Neural progenitor cell (in vitro differentiated cells): ENCODE measurements around the gene CLEC4E. TPM values are rescaled to one million over a fixed set of nuclear protein-coding genes. Genes with fewer than 3 reads are reported as not detected.
"Not testable (repeated sequence)": the region's sequence is repeated elsewhere in the genome, so short reads cannot be mapped to it uniquely, and the experiment has no call there.

Source experiments
- DNase-seq: peaks from one replicate; pipeline ENCODE4 v3.0.0-alpha.2; 2016; ENCODE audit warnings: low spot score
- H2AFZ ChIP-seq: fragments of 200-600 bp; sonication (generic); replicated peaks from 2 replicates; pipeline ENCODE4 v1.6.1; 2016; ENCODE audit warnings: antibody characterized with exemption
- H3F3A ChIP-seq: fragments of 200-600 bp; sonication (generic); 2 replicates; pipeline ENCODE4 v1.6.1; 2016; ENCODE audit warnings: antibody characterized with exemption, low read depth
- H3K27ac ChIP-seq: fragments of 200-600 bp; sonication (generic); 2 replicates; pipeline ENCODE4 v1.5.1; 2016; ENCODE audit warnings: mild to moderate bottlenecking
- H3K27me3 ChIP-seq: fragments of 200-600 bp; sonication (generic); 2 replicates; pipeline ENCODE4 v1.6.1; 2016; ENCODE audit warnings: mild to moderate bottlenecking, moderate library complexity
- H3K36me3 ChIP-seq: fragments of 200-600 bp; sonication (generic); 2 replicates; pipeline ENCODE4 v1.5.1; 2016
- H3K4me1 ChIP-seq: fragments of 200-600 bp; sonication (generic); 2 replicates; pipeline ENCODE4 v1.6.1; 2016; ENCODE audit warnings: mixed run types
- H3K4me2 ChIP-seq: fragments of 200-600 bp; sonication (generic); 2 replicates; pipeline ENCODE4 v1.6.1; 2016
- H3K4me3 ChIP-seq: fragments of 200-600 bp; sonication (generic); 2 replicates; pipeline ENCODE4 v1.5.1; 2016
- H3K79me2 ChIP-seq: fragments of 200-600 bp; sonication (generic); 2 replicates; pipeline ENCODE4 v1.6.1; 2016; ENCODE audit warnings: low read depth
- H3K9ac ChIP-seq: fragments of 200-600 bp; sonication (generic); 2 replicates; pipeline ENCODE4 v1.6.1; 2016
- H3K9me3 ChIP-seq: fragments of 200-600 bp; sonication (generic); 2 replicates; pipeline ENCODE4 v1.5.1; 2016; ENCODE audit warnings: low read depth
- H4K20me1 ChIP-seq: fragments of 200-600 bp; sonication (generic); 2 replicates; pipeline ENCODE4 v1.6.1; 2016; ENCODE audit warnings: low read depth
- H3K27ac Mint-ChIP-seq: 3 replicates; pipeline ENCODE4 v1.8.0; 2021; ENCODE audit warnings: mixed read lengths
- H3K27me3 Mint-ChIP-seq: 2 replicates; pipeline ENCODE4 v1.8.0; 2022; ENCODE audit warnings: low read depth, mild to moderate bottlenecking, inconsistent platforms, moderate library complexity, mixed read lengths; ENCODE audit not compliant: insufficient read depth
- H3K36me3 Mint-ChIP-seq: 3 replicates; pipeline ENCODE4 v1.8.0; 2021; ENCODE audit warnings: mixed read lengths
- H3K4me1 Mint-ChIP-seq: 3 replicates; pipeline ENCODE4 v1.8.0; 2021; ENCODE audit warnings: mixed read lengths
- H3K4me3 Mint-ChIP-seq: 3 replicates; pipeline ENCODE4 v1.8.0; 2021; ENCODE audit warnings: mild to moderate bottlenecking, moderate library complexity, mixed read lengths
- H3K9me3 Mint-ChIP-seq: 3 replicates; pipeline ENCODE4 v1.8.0; 2020; ENCODE audit warnings: mixed read lengths
- CTCF ChIP-seq: fragments of 200-600 bp; sonication (generic); IDR thresholded peaks from 2 replicates; pipeline ENCODE4 v1.5.1; 2017; ENCODE audit warnings: antibody characterized with exemption, mild to moderate bottlenecking
- EZH2 ChIP-seq: fragments of 200-600 bp; sonication (generic); IDR thresholded peaks from 2 replicates; pipeline ENCODE4 v1.6.1; 2017; ENCODE audit warnings: antibody characterized with exemption, mild to moderate bottlenecking, moderate library complexity
- EZH2phosphoT487 ChIP-seq: fragments of 200-600 bp; sonication (generic); IDR thresholded peaks from 2 replicates; pipeline ENCODE4 v1.6.1; 2017; ENCODE audit warnings: antibody characterized with exemption
- total RNA-seq: library from RNA; depleted of rRNA; stranded (reverse); fragments of >200 nt; gene quantifications from 2 replicates; pipeline ENCODE4 v1.2.3, GENCODE V29; 2015; ENCODE audit warnings: low replicate concordance

The CLEC4E gene
- not detected in 2 replicates for total RNA-seq

GRCh38 chr12:8540831-8541230 lies at the start of gene CLEC4E:
TSS of gene CLEC4E (minus strand) at chr12:8540905. CDS start at chr12:8540797, 108 bp downstream.
- not testable (repeated sequence) for H4K20me1 ChIP-seq, H3K36me3 Mint-ChIP-seq, H3K4me1 Mint-ChIP-seq, H3K4me3 ChIP-seq, H3K4me2 ChIP-seq, H3K9ac ChIP-seq, H3K4me1 ChIP-seq, H3K27me3 Mint-ChIP-seq, H3K27ac ChIP-seq, H3K36me3 ChIP-seq, H3K27ac Mint-ChIP-seq, H3K4me3 Mint-ChIP-seq, H3K79me2 ChIP-seq, DNase-seq, H3K9me3 Mint-ChIP-seq, H3K27me3 ChIP-seq, H3K9me3 ChIP-seq, H3F3A ChIP-seq
- H2AFZ ChIP-seq, result peak within 1 kb of the TSS; percentile 3

GRCh38 chr12:8589679-8590078 lies 49.0 kb upstream of the CLEC4E start:
- Histone ChIP-seq H3K36me3 (no peaks in the 10 kb centered on the region), H3K4me2 (no peak overlapping the region), H3K9me3 (no peaks in the 10 kb centered on the region), H3F3A (no peaks in the 10 kb centered on the region), H3K4me3 (no peak overlapping the region), H4K20me1 (no peaks in the 10 kb centered on the region), H3K27me3 (no peaks in the 10 kb centered on the region), H3K79me2 (no peaks in the 10 kb centered on the region), H3K27ac (no peak overlapping the region), H3K4me1 (no peaks in the 10 kb centered on the region), H3K9ac (no peak overlapping the region), H2AFZ (no peak overlapping the region)
- Mint-ChIP-seq H3K4me3 (no peak overlapping the region), H3K9me3 (no peaks in the 10 kb centered on the region), H3K27me3 (peaks cover 4% of the 10 kb centered on the region), H3K27ac (no peak overlapping the region), H3K36me3 (no peaks in the 10 kb centered on the region), H3K4me1 (no peaks in the 10 kb centered on the region)
- no peak for DNase-seq
- no peak for TF ChIP-seq CTCF
- TF ChIP-seq EZH2, result no peak
- TF ChIP-seq EZH2phosphoT487, result no peak

GRCh38 chr12:8584478-8584877 lies 43.8 kb upstream of the CLEC4E start:
- not testable (repeated sequence) for DNase-seq, H3K4me1 Mint-ChIP-seq
- TF ChIP-seq CTCF, result peak; percentile 4

GRCh38 chr12:8584004-8584403 lies 43.3 kb upstream of the CLEC4E start:
- H3K27me3 Mint-ChIP-seq, result no peaks in the 10 kb centered on the region
- no peaks in the 10 kb centered on the region for H4K20me1 ChIP-seq
- H3K27ac ChIP-seq, result no peak overlapping the region
- H3K4me3 ChIP-seq, result no peak overlapping the region
- no peak overlapping the region for H3K27ac Mint-ChIP-seq
- H3K36me3 Mint-ChIP-seq, result no peaks in the 10 kb centered on the region
- peaks cover 10% of the 10 kb centered on the region for H3K4me1 Mint-ChIP-seq
- no peak overlapping the region for H3K9ac ChIP-seq
- H3K9me3 Mint-ChIP-seq, result no peaks in the 10 kb centered on the region
- no peak overlapping the region for H2AFZ ChIP-seq
- H3K79me2 ChIP-seq, result no peaks in the 10 kb centered on the region
- no peaks in the 10 kb centered on the region for H3F3A ChIP-seq
- no peaks in the 10 kb centered on the region for H3K27me3 ChIP-seq
- no peaks in the 10 kb centered on the region for H3K36me3 ChIP-seq
- H3K4me1 ChIP-seq, result no peaks in the 10 kb centered on the region
- no peak for DNase-seq
- H3K9me3 ChIP-seq, result no peaks in the 10 kb centered on the region
- TF ChIP-seq EZH2 (no peak), EZH2phosphoT487 (no peak), CTCF (no peak)
- H3K4me3 Mint-ChIP-seq, result no peak overlapping the region
- H3K4me2 ChIP-seq, result no peak overlapping the region

More at GRCh38 chr12:8584478-8584877, 43.8 kb upstream of the CLEC4E start:
- not testable (repeated sequence) for H3K9ac ChIP-seq, H3K9me3 ChIP-seq, H3K27me3 ChIP-seq, H3F3A ChIP-seq, H3K36me3 ChIP-seq, H3K79me2 ChIP-seq, H2AFZ ChIP-seq, H3K4me3 Mint-ChIP-seq, H3K27me3 Mint-ChIP-seq, H3K4me2 ChIP-seq, H3K9me3 Mint-ChIP-seq, H3K27ac ChIP-seq, H3K4me3 ChIP-seq, H3K36me3 Mint-ChIP-seq, H3K4me1 ChIP-seq, H4K20me1 ChIP-seq, H3K27ac Mint-ChIP-seq
